ENCODE measurements around the gene SRGAP2B. TPM values are rescaled to one million over a fixed set of nuclear protein-coding genes. Genes with fewer than 3 reads are reported as not detected.
"Not testable (repeated sequence)": the region's sequence is repeated elsewhere in the genome, so short reads cannot be mapped to it uniquely, and the experiment has no call there.

Gene SRGAP2B
- total RNA-seq, 2 donors from 2014 or later: 61.2 to 82.0 TPM

GRCh38 chr1:145074021-145074559 lies 21.0 kb downstream of the SRGAP2B start:
- H3K27ac Mint-ChIP-seq; H3K4me3 ChIP-seq (ENCODE audit: low read length); H3K36me3 Mint-ChIP-seq (ENCODE audit: low read depth); H3K9me3 ChIP-seq (ENCODE audit: control insufficient read depth, low read length); H3K27me3 ChIP-seq (ENCODE audit: control insufficient read depth, insufficient read depth, low read length, poor library complexity, severe bottlenecking); H3K4me3 Mint-ChIP-seq; H3K36me3 ChIP-seq (ENCODE audit: control insufficient read depth, insufficient read depth, low read length); H3K9me3 Mint-ChIP-seq; H3K9ac ChIP-seq (ENCODE audit: extremely low read depth, low read length, poor library complexity, severe bottlenecking); H3K4me1 ChIP-seq (ENCODE audit: control insufficient read depth, insufficient read depth, low read length); DNase-seq; H3K27me3 Mint-ChIP-seq (ENCODE audit: insufficient read depth); H3K27ac ChIP-seq (ENCODE audit: low read depth, low read length); H3K4me1 Mint-ChIP-seq: not testable (repeated sequence)
- no CpG with 5 or more reads among the region's 6 CpGs for WGBS, 2 experiments (ENCODE audit: insufficient coverage in 1 of 2, insufficient read length in 1 of 2)

GRCh38 chr1:145071569-145071968 lies 23.6 kb downstream of the SRGAP2B start:
- H3K4me1 ChIP-seq (ENCODE audit: control insufficient read depth, insufficient read depth, low read length); H3K9ac ChIP-seq (ENCODE audit: extremely low read depth, low read length, poor library complexity, severe bottlenecking); H3K27ac ChIP-seq (ENCODE audit: low read depth, low read length); H3K4me3 ChIP-seq (ENCODE audit: low read length); H3K4me3 Mint-ChIP-seq; H3K27ac Mint-ChIP-seq; H3K36me3 Mint-ChIP-seq (ENCODE audit: low read depth); H3K36me3 ChIP-seq (ENCODE audit: control insufficient read depth, insufficient read depth, low read length); H3K9me3 ChIP-seq (ENCODE audit: control insufficient read depth, low read length); H3K27me3 Mint-ChIP-seq (ENCODE audit: insufficient read depth); H3K4me1 Mint-ChIP-seq; H3K9me3 Mint-ChIP-seq; H3K27me3 ChIP-seq (ENCODE audit: control insufficient read depth, insufficient read depth, low read length, poor library complexity, severe bottlenecking); DNase-seq: not testable (repeated sequence)
- no CpG with 5 or more reads among the region's 6 CpGs for WGBS, 2 experiments (ENCODE audit: insufficient coverage in 1 of 2, insufficient read length in 1 of 2)

GRCh38 chr1:145066486-145066885 lies 28.6 kb downstream of the SRGAP2B start:
- DNase-seq; H3K27me3 Mint-ChIP-seq (ENCODE audit: insufficient read depth); H3K27ac ChIP-seq (ENCODE audit: low read depth, low read length); H3K4me3 ChIP-seq (ENCODE audit: low read length); H3K36me3 ChIP-seq (ENCODE audit: control insufficient read depth, insufficient read depth, low read length); H3K27me3 ChIP-seq (ENCODE audit: control insufficient read depth, insufficient read depth, low read length, poor library complexity, severe bottlenecking); H3K27ac Mint-ChIP-seq; H3K9me3 ChIP-seq (ENCODE audit: control insufficient read depth, low read length); H3K4me1 Mint-ChIP-seq; H3K9ac ChIP-seq (ENCODE audit: extremely low read depth, low read length, poor library complexity, severe bottlenecking); H3K9me3 Mint-ChIP-seq; H3K4me3 Mint-ChIP-seq; H3K36me3 Mint-ChIP-seq (ENCODE audit: low read depth); H3K4me1 ChIP-seq (ENCODE audit: control insufficient read depth, insufficient read depth, low read length): not testable (repeated sequence)
- no CpG with 5 or more reads among the region's 10 CpGs for WGBS, 2 experiments (ENCODE audit: insufficient coverage in 1 of 2, insufficient read length in 1 of 2)

GRCh38 chr1:145065194-145065826 lies 29.8 kb downstream of the SRGAP2B start:
- not testable (repeated sequence) for H3K9me3 ChIP-seq (ENCODE audit: control insufficient read depth, low read length); H3K4me1 ChIP-seq (ENCODE audit: control insufficient read depth, insufficient read depth, low read length); H3K36me3 Mint-ChIP-seq (ENCODE audit: low read depth); H3K36me3 ChIP-seq (ENCODE audit: control insufficient read depth, insufficient read depth, low read length); H3K27ac Mint-ChIP-seq; H3K27ac ChIP-seq (ENCODE audit: low read depth, low read length); H3K4me3 Mint-ChIP-seq; H3K4me1 Mint-ChIP-seq; H3K9ac ChIP-seq (ENCODE audit: extremely low read depth, low read length, poor library complexity, severe bottlenecking); H3K27me3 ChIP-seq (ENCODE audit: control insufficient read depth, insufficient read depth, low read length, poor library complexity, severe bottlenecking); H3K9me3 Mint-ChIP-seq; H3K4me3 ChIP-seq (ENCODE audit: low read length); H3K27me3 Mint-ChIP-seq (ENCODE audit: insufficient read depth)
- no CpG with 5 or more reads among the region's 5 CpGs for WGBS, 2 experiments (ENCODE audit: insufficient coverage in 1 of 2, insufficient read length in 1 of 2)
- peak; percentile 17 for DNase-seq

GRCh38 chr1:145063941-145064648 lies 31.0 kb downstream of the SRGAP2B start:
- not testable (repeated sequence) for H3K9me3 Mint-ChIP-seq; H3K9ac ChIP-seq (ENCODE audit: extremely low read depth, low read length, poor library complexity, severe bottlenecking); H3K4me1 Mint-ChIP-seq; H3K27ac Mint-ChIP-seq; H3K27ac ChIP-seq (ENCODE audit: low read depth, low read length); H3K4me1 ChIP-seq (ENCODE audit: control insufficient read depth, insufficient read depth, low read length); H3K27me3 Mint-ChIP-seq (ENCODE audit: insufficient read depth); H3K4me3 ChIP-seq (ENCODE audit: low read length); H3K9me3 ChIP-seq (ENCODE audit: control insufficient read depth, low read length); H3K27me3 ChIP-seq (ENCODE audit: control insufficient read depth, insufficient read depth, low read length, poor library complexity, severe bottlenecking); H3K4me3 Mint-ChIP-seq; H3K36me3 ChIP-seq (ENCODE audit: control insufficient read depth, insufficient read depth, low read length); H3K36me3 Mint-ChIP-seq (ENCODE audit: low read depth)
- WGBS, 2 experiments (ENCODE audit: insufficient coverage in 1 of 2, insufficient read length in 1 of 2): no CpG with 5 or more reads among the region's 2 CpGs
- peak; percentile 43 for DNase-seq

GRCh38 chr1:145063285-145063684 lies 31.8 kb downstream of the SRGAP2B start:
- H3K9me3 Mint-ChIP-seq; H3K36me3 ChIP-seq (ENCODE audit: control insufficient read depth, insufficient read depth, low read length); H3K4me1 ChIP-seq (ENCODE audit: control insufficient read depth, insufficient read depth, low read length); H3K4me3 Mint-ChIP-seq; H3K36me3 Mint-ChIP-seq (ENCODE audit: low read depth); H3K4me1 Mint-ChIP-seq; H3K9ac ChIP-seq (ENCODE audit: extremely low read depth, low read length, poor library complexity, severe bottlenecking); H3K27me3 ChIP-seq (ENCODE audit: control insufficient read depth, insufficient read depth, low read length, poor library complexity, severe bottlenecking); H3K9me3 ChIP-seq (ENCODE audit: control insufficient read depth, low read length); H3K4me3 ChIP-seq (ENCODE audit: low read length); H3K27ac Mint-ChIP-seq; DNase-seq; H3K27me3 Mint-ChIP-seq (ENCODE audit: insufficient read depth); H3K27ac ChIP-seq (ENCODE audit: low read depth, low read length): not testable (repeated sequence)
- WGBS, 2 experiments (ENCODE audit: insufficient coverage in 1 of 2, insufficient read length in 1 of 2): 58% methylated on average over 1 of the region's 2 CpGs; no CpG with 5 or more reads in 1 of the 2 experiments

- H3K27me3 ChIP-seq (ENCODE audit: control insufficient read depth, insufficient read depth, low read length, poor library complexity, severe bottlenecking); H3K27ac ChIP-seq (ENCODE audit: low read depth, low read length); H3K4me3 ChIP-seq (ENCODE audit: low read length); H3K4me1 Mint-ChIP-seq; H3K36me3 ChIP-seq (ENCODE audit: control insufficient read depth, insufficient read depth, low read length); H3K36me3 Mint-ChIP-seq (ENCODE audit: low read depth); H3K9me3 ChIP-seq (ENCODE audit: control insufficient read depth, low read length); H3K27me3 Mint-ChIP-seq (ENCODE audit: insufficient read depth); DNase-seq; H3K4me3 Mint-ChIP-seq; H3K9me3 Mint-ChIP-seq; H3K27ac Mint-ChIP-seq; H3K4me1 ChIP-seq (ENCODE audit: control insufficient read depth, insufficient read depth, low read length); H3K9ac ChIP-seq (ENCODE audit: extremely low read depth, low read length, poor library complexity, severe bottlenecking): not testable (repeated sequence)
- no CpG with 5 or more reads among the region's 3 CpGs for WGBS, 2 experiments (ENCODE audit: insufficient coverage in 1 of 2, insufficient read length in 1 of 2)
Measured at GRCh38 chr1:145058184-145058583, 36.9 kb downstream of the SRGAP2B start.

Data from endodermal cell (in vitro differentiated cells).